Stimulated activated CD8-positive, alpha-beta memory T cell treated with anti-CD3 and anti-CD28 coated beads, Interleukin-12 subunit alpha, Interleukin-12 subunit beta, amount 100 ng/mL, for 4 hours (primary cell): ENCODE measurements around the gene MCUR1.
"Not testable (repeated sequence)": the region's sequence is repeated elsewhere in the genome, so short reads cannot be mapped to it uniquely, and the experiment has no call there.

Source experiments
- DNase-seq: peaks from one replicate; pipeline ENCODE4 v3.0.0-alpha.2; 2020; ENCODE audit warnings: low read depth

The MCUR1 gene

GRCh38 chr6:13814176-13814937 is at the start of gene MCUR1:
Gene MCUR1 (minus strand): TSS chr6:13814557. CDS start chr6:13814429, 128 bp downstream.
- DNase-seq, result peak; percentile 73

- no peak for DNase-seq
Observed at GRCh38 chr6:13863699-13864155, 49.4 kb upstream of the MCUR1 start.

GRCh38 chr6:13860556-13861185 is 46.3 kb upstream of the MCUR1 start:
- DNase-seq, result not testable (repeated sequence)

- no peak for DNase-seq
Observed at GRCh38 chr6:13859871-13860555, 45.7 kb upstream of the MCUR1 start.

GRCh38 chr6:13854716-13855250 is 40.4 kb upstream of the MCUR1 start:
- DNase-seq, result no peak

GRCh38 chr6:13853871-13854270 is 39.5 kb upstream of the MCUR1 start:
- no peak for DNase-seq

GRCh38 chr6:13851803-13852202 is 37.4 kb upstream of the MCUR1 start:
- DNase-seq, result no peak

- DNase-seq, result no peak
Observed at GRCh38 chr6:13851330-13851729, 37.0 kb upstream of the MCUR1 start.

GRCh38 chr6:13850690-13851089 is 36.3 kb upstream of the MCUR1 start:
- DNase-seq, result not testable (repeated sequence)

- no peak for DNase-seq
Observed at GRCh38 chr6:13848522-13849150, 34.3 kb upstream of the MCUR1 start.

GRCh38 chr6:13847326-13848050 is 33.1 kb upstream of the MCUR1 start:
- DNase-seq, result no peak

GRCh38 chr6:13846841-13847240 is 32.5 kb upstream of the MCUR1 start:
- DNase-seq, result no peak

GRCh38 chr6:13841936-13842335 is 27.6 kb upstream of the MCUR1 start:
- DNase-seq, result no peak

GRCh38 chr6:13838616-13839015 is 24.3 kb upstream of the MCUR1 start:
- no peak for DNase-seq

- no peak for DNase-seq
Observed at GRCh38 chr6:13836170-13836569, 21.8 kb upstream of the MCUR1 start.

GRCh38 chr6:13834790-13835189 is 20.4 kb upstream of the MCUR1 start:
- DNase-seq, result no peak

GRCh38 chr6:13834018-13834417 is 19.7 kb upstream of the MCUR1 start:
- DNase-seq, result not testable (repeated sequence)

GRCh38 chr6:13832778-13833177 is 18.4 kb upstream of the MCUR1 start:
- no peak for DNase-seq

GRCh38 chr6:13831615-13832014 is 17.3 kb upstream of the MCUR1 start:
- DNase-seq, result no peak

GRCh38 chr6:13830803-13831202 is 16.4 kb upstream of the MCUR1 start:
- DNase-seq, result no peak

GRCh38 chr6:13829419-13829818 is 15.1 kb upstream of the MCUR1 start:
- DNase-seq, result not testable (repeated sequence)
